Endometrial microvascular endothelial cells (primary cell): ENCODE measurements around the gene ARIH2. TPM values are rescaled to one million over a fixed set of nuclear protein-coding genes. Genes with fewer than 3 reads are reported as not detected.

Experiments used
- in situ Hi-C: cut with HindIII; loops from 2 replicates; pipeline ENCODE4 v1.10.0; 2017; ENCODE audit warnings: low sequenced_read_pairs, low pct_unique_long_range_greater_than_20kb; ENCODE audit errors: inconsistent ontology term
- total RNA-seq: library from RNA; depleted of rRNA; stranded (reverse); fragments of >200 nt; gene quantifications from one replicate; pipeline ENCODE4 v1.2.3, GENCODE V29; 2015; ENCODE audit errors: inconsistent ontology term

Gene ARIH2
- total RNA-seq, 1 donor from 2014 or later, result 53.2 TPM

- in situ Hi-C loops, result no loop called here
Observed at GRCh38 chr3:48960841-48961413, 42.3 kb downstream of the ARIH2 start.

- in situ Hi-C loops, result no loop called here
Observed at GRCh38 chr3:48962340-48962739, 43.7 kb downstream of the ARIH2 start.

- in situ Hi-C loops, result no loop called here
Observed at GRCh38 chr3:48962939-48963338, 44.3 kb downstream of the ARIH2 start.

- in situ Hi-C loops, result no loop called here
Observed at GRCh38 chr3:48963591-48963990, 44.9 kb downstream of the ARIH2 start.

- in situ Hi-C loops, result no loop called here
Observed at GRCh38 chr3:48966367-48966766, 47.7 kb downstream of the ARIH2 start.

- in situ Hi-C loops, result no loop called here
Observed at GRCh38 chr3:48966876-48967361, 48.3 kb downstream of the ARIH2 start.

- in situ Hi-C loops, result no loop called here
Observed at GRCh38 chr3:48970586-48970985, 51.9 kb downstream of the ARIH2 start.

- in situ Hi-C loops, result no loop called here
Observed at GRCh38 chr3:48974076-48974864, 55.6 kb downstream of the ARIH2 start.

GRCh38 chr3:48979451-48979850 is 60.8 kb downstream of the ARIH2 start:
- in situ Hi-C loops, result no loop called here

- in situ Hi-C loops, result no loop called here
Observed at GRCh38 chr3:48980295-48980694, 61.7 kb downstream of the ARIH2 start.

GRCh38 chr3:48982016-48982415 is 63.4 kb downstream of the ARIH2 start:
- in situ Hi-C loops, result no loop called here

GRCh38 chr3:48982686-48983085 is 64.0 kb downstream of the ARIH2 start:
- in situ Hi-C loops, result no loop called here

- in situ Hi-C loops, result no loop called here
Observed at GRCh38 chr3:48983096-48983495, 64.5 kb downstream of the ARIH2 start.

- in situ Hi-C loops, result no loop called here
Observed at GRCh38 chr3:48984663-48985062, 66.0 kb downstream of the ARIH2 start.

GRCh38 chr3:48985831-48986376 is 67.3 kb downstream of the ARIH2 start:
- in situ Hi-C loops, result no loop called here

GRCh38 chr3:48989126-48989795 is 70.6 kb downstream of the ARIH2 start:
- in situ Hi-C loops, result no loop called here

- in situ Hi-C loops, result no loop called here
Observed at GRCh38 chr3:48989796-48990635, 71.4 kb downstream of the ARIH2 start, which contains the start of gene P4HTM. Gene P4HTM, plus strand, starts transcription at chr3:48990241. Its CDS starts 16 bp downstream, at chr3:48990257.

GRCh38 chr3:48990636-48991469 is 72.2 kb downstream of the ARIH2 start:
- in situ Hi-C loops, result no loop called here
